Right lung (tissue), 5 donors: Measurements from ENCODE around the gene SEMA3C. TPM values are rescaled to one million over a fixed set of nuclear protein-coding genes. Genes with fewer than 3 reads are reported as not detected.

ENCODE experiments used
- DNase-seq, 2 donors: peaks; one replicate each; pipeline ENCODE4 v3.0.0-alpha.2; 2013
- polyA plus RNA-seq, 5 donors: library from polyadenylated mRNA; unstranded; fragments of 120-200 nt; gene quantifications; one replicate each; pipeline versions ENCODE4 v1.2.1 to v1.2.3, GENCODE V29; 2013; ENCODE audit warnings: inconsistent platforms in 1 of 5, low replicate concordance in 1 of 5; ENCODE audit not compliant: insufficient read length in 5 of 5, insufficient read depth in 1 of 5

Gene SEMA3C
- polyA plus RNA-seq, 5 donors: 45.0 to 126 (median 106) TPM

- DNase-seq: no peak
Measured at GRCh38 chr7:80858141-80858903, 60.5 kb downstream of the SEMA3C start.

DNA sequence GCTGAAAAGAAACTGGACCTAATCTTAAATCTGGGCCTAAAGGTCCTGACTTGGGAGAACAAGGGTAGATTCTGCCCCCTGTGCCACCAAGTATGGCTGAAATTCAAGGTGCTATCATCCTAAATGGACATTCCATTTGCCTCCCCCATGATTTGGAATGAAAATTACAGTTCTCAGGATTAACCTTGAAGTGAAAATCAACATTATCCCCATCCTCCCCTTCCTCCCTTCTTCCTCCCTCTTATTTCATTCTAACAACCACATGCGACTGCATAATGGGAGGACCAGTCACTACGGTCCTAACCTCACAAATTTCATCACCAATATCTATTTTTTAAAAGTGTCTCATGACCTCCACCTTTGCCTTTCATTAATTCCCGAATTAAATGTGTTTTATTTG is 62.1 kb downstream of the SEMA3C start:
- no peak for DNase-seq

DNA sequence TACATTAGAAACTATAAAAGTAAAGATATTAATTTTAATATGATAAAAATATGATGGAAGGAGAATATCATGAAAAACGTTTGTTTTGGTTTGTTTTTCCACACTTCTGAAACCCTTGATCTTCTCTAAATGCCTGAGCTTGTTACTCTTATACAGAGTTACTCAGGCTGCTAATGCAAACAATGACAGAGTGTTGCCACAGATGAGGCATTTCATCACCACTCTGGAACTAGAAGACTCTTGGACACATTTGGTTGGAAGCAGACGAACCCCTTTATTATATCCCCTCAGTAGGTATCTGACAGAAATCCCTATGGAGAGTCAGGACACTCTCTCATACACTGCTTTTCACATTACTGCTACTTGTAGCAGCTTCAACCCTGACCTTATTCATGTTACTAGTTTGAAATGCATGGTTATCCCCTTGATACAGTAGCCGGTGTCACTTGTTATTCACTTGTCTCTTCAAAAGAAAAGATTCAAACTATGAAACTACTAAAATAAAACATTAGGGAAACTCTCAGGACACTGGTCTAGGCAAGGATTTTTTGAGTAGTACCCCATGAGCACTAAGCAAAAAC is 66.9 kb downstream of the SEMA3C start:
- no peak for DNase-seq

GRCh38 chr7:80848841-80849240 is 70.0 kb downstream of the SEMA3C start:
- DNase-seq: no peak

DNA sequence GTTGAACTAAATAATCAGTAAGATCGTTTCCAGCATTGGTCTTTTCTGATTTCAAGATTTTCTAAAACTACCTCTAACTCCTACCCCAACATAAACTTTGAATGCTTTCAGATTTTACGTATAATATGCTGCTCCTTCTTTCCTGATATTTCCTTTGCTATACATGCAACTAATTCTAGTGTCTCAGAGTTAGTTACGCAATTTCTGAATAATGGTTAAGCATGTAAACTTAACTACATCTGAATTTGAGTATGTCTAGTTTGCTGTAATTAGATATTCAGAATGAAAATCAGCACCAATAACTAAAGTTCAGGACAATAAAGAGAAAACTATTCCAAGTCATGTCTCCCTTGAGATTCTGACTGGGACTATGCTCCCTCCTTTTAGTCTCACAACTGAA is 71.0 kb downstream of the SEMA3C start:
- no peak for DNase-seq

GRCh38 chr7:80847027-80847426 is 71.8 kb downstream of the SEMA3C start:
- DNase-seq: no peak

GRCh38 chr7:80844916-80845315 is 73.9 kb downstream of the SEMA3C start:
- no peak for DNase-seq

GRCh38 chr7:80843018-80843677 is 75.7 kb downstream of the SEMA3C start:
- DNase-seq: no peak

DNA sequence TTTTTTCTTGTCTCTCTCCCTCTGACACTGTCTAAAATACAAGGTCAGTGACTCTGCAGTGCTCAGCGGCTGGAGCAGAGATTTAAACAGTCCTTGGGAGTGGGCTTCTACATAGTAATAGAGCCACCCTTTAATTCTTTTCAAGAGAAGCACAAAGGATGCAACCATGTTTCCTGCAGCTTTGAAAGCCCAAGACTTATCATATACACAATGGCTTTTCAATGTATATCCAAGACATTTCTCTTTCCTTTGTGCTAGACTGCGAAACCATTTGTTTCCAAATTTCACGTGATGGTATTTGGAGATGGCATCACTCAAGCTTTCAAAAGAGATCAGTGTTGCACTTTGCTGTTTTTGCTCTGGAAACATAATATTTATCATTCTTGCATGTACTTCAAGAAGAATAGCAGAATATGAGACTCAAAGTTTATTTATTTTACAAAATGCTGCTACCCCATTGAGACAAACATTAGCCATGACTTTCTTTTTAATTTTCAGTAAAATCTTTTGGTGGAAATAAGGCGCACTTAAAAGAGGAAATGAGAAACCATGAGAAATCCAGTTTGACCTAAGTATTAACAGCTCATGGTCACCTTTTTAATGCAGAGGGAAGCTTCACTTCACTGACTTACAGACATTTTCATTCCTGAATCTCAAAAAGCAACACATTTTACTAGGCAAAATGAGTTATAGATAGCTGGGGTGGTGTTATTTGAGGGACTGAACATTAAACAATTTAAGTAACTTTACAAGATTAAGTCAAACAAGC is 76.6 kb downstream of the SEMA3C start:
- DNase-seq: no peak

GRCh38 chr7:80841423-80841955 is 77.4 kb downstream of the SEMA3C start:
- peak; percentile 24 to 40 for DNase-seq

DNA sequence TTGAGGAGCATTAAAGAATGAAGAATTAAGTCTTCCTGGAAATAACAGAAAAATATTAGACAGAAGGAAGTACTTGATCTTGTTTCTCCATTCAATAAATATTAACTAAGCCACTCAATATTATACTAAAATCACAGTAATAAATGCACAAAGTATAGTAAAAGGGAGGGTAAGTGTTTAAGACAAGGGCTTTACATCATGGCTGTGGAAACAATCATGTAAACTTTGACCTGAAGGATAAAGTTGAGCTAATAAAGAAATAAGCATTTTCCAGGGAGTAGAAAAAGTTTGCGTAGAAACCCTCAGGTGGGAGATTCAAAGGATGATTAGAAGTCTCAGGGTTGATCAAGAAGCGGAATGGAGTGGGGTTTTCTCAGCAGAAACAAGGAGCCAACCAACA is 78.2 kb downstream of the SEMA3C start:
- DNase-seq: no peak

GRCh38 chr7:80839855-80840254 is 79.0 kb downstream of the SEMA3C start:
- DNase-seq: no peak

GRCh38 chr7:80838643-80839042 is 80.2 kb downstream of the SEMA3C start:
- no peak for DNase-seq

DNA sequence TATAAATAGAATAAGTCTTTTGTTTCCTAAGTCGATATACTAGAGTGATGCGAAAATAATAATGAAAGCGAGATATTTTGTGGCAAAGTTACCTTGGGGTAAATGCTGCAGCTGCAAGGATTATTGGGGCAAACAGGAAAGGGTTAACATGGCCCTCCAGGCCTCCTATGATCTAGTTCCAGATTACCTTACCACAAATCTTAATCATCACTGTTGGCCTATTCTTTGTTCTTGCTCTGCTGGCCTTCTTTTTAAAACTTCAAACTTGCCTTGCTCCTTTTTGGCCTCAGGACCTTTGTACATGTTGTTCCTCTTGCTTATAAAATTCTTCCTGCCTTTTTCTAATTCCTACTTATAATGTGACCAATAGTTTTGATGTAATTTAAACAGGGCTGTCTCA is 81.5 kb downstream of the SEMA3C start:
- no peak for DNase-seq

DNA sequence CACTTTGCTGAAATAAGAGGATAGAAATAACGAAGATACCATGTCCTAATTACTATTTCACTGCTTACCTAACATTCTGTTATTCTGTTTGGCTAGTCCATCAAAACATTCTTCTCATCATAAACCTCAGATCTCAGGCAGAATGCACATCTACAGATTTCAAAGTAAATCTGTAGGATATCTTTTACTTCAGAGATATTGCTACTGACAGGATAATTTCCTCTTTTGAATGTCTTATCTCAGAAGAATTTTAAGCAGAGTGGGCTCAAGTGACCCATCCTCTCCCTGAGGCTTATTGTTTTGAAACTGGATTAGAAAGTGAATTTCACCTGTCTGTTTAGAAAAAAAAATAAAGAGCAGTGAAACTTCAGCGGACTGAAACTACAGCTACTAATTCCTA is 83.6 kb downstream of the SEMA3C start:
- DNase-seq: no peak

DNA sequence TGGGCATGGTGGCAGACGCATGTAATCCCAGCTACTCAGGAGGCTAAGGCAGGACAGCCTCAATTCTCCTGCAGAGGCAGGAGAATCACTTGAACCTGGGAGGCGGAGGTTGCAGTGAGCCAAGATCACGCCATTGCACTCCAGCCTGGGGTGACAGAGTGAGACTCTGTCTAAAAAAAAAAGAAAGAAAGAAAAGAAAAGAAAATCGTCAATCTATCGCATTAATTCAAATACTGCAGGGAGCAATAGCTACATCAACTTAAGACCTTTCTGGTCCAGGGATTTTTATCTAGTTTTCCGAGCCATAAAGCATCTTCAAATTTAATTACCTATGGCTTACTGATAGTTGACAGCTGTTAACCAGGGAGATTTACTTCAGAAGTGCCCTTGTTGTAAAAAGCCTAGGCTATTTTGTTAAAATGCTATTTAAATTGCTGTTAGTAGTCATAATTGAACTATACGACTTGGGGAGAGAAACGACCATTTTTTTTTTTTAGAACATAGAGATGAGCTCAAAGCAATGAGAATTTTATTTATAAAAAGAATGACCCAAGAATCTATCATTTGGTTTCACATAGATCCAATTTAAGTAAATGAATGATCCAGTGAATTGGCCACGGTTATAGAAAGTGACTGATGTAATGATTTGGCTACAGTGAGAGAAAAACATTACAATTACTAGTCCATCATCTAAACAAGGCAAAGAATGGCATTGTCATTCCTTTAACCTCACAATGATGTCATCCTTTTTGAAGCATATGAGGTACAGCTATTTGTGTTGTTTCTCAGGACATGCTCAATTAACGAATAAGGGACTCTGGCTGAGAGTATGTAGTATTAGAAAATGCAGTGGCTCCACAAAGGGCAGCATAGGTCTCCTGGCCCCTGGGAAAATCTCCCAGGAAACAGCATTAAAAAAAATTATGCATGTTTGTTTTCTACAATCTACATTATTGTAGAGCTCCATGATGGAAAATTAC is 85.3 kb downstream of the SEMA3C start:
- DNase-seq: no peak

- no peak for DNase-seq
Measured at GRCh38 chr7:80832006-80832405, 86.8 kb downstream of the SEMA3C start.

GRCh38 chr7:80830584-80831285 is 88.1 kb downstream of the SEMA3C start:
- no peak for DNase-seq

DNA sequence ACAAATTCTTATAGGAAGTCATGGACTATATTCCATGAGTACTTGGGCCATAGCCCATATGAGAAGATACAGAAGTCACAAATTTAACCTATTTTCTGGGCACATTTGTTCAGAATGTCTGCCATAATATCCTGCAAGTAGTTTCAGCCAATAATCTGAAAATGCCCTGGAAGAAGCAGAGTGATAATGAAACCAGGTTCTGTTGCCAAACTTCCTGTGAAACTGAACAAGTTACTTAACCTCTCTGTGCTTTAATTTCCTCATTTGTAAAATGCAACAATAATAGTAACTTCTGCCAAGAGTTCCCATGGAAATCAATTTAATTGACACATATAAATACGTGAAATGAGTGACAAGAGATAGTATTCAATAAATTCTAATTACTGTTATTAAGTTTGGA is 88.8 kb downstream of the SEMA3C start:
- DNase-seq: no peak

- DNase-seq: no peak
Measured at GRCh38 chr7:80829527-80829926, 89.3 kb downstream of the SEMA3C start.
